ENCODE measurements around the gene TCEANC.
"Not testable (repeated sequence)": the region's sequence is repeated elsewhere in the genome, so short reads cannot be mapped to it uniquely, and the experiment has no call there.

TCEANC gene

DNA sequence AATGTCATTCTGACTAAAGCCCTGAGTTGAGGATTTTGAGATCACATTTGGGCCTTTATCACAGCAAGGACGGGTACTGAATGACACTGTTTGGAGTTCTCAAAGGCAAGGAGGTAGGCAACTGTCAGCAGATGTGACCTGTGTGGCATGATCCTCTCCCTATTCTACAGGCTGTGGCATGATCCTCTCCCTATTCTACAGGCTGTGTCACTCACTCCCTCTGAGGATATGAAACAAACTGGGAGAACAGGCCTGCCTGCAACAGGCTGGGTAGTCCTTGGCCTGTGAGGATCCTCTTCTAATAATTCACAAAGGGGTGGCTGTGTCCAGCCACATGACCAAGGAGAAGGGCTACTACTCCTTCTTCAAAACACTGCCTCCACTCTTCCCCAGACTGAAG, 14.9 kb upstream of the TCEANC start:
- DNase-seq = no peak
- Histone ChIP-seq H3K4me1 (ENCODE audit: control insufficient read depth, insufficient read depth, low read length, poor library complexity, severe bottlenecking) (no peaks in the 10 kb centered on the region), H3K9me3 (ENCODE audit: control insufficient read depth, low read length) (no peaks in the 10 kb centered on the region), H3K4me3 (ENCODE audit: insufficient read depth, low read depth, low read length, poor library complexity, severe bottlenecking) (no peak overlapping the region), H3K27me3 (replicated peaks; ENCODE audit: control insufficient read depth, insufficient read depth, low read length, poor library complexity, severe bottlenecking) (no peaks in the 10 kb centered on the region), H3K27ac (ENCODE audit: insufficient read depth, low read length, poor library complexity, severe bottlenecking) (no peak overlapping the region), H3K36me3 (ENCODE audit: control insufficient read depth, insufficient read depth, low read length) (no peaks in the 10 kb centered on the region)

DNA sequence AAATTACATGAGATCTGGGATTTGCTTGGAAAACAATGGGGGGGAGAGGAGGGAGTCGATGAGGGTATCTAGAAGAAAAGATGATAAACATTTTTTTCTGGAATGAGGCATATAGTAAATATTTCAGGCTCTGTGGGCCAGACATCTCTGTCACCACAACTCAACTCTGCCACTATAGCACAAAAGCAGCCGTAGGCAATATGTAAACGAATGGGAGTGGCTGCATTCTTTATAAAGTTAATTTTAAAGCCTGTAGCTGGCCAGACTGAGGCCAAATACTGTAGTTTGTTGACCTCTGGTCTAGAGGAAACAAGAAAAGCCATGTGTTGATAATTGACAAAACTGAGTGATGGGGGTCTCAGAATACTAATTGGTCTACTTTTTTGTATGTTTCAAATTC, 14.1 kb upstream of the TCEANC start:
- Histone ChIP-seq H3K4me1 (ENCODE audit: control insufficient read depth, insufficient read depth, low read length, poor library complexity, severe bottlenecking) (no peaks in the 10 kb centered on the region), H3K27me3 (replicated peaks; ENCODE audit: control insufficient read depth, insufficient read depth, low read length, poor library complexity, severe bottlenecking) (no peaks in the 10 kb centered on the region), H3K27ac (ENCODE audit: insufficient read depth, low read length, poor library complexity, severe bottlenecking) (no peak overlapping the region), H3K4me3 (ENCODE audit: insufficient read depth, low read depth, low read length, poor library complexity, severe bottlenecking) (no peak overlapping the region), H3K36me3 (ENCODE audit: control insufficient read depth, insufficient read depth, low read length) (no peaks in the 10 kb centered on the region), H3K9me3 (ENCODE audit: control insufficient read depth, low read length) (no peaks in the 10 kb centered on the region)
- no peak for DNase-seq

DNA sequence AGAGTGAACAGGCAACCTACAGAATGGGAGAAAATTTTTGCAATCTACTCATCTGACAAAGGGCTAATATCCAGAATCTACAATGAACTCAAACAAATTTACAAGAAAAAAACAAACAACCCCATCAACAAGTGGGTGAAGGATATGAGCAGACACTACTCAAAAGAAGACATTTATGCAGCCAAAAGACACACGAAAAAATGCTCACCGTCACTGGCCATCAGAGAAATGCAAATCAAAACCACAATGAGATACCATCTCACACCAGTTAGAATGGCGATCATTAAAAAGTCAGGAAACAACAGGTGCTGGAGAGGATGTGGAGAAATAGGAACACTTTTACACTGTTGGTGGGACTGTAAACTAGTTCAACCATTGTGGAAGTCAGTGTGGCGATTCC, 11.3 kb upstream of the TCEANC start:
- not testable (repeated sequence) for H3K4me3 ChIP-seq (ENCODE audit: insufficient read depth, low read depth, low read length, poor library complexity, severe bottlenecking); H3K36me3 ChIP-seq (ENCODE audit: control insufficient read depth, insufficient read depth, low read length); H3K27ac ChIP-seq (ENCODE audit: insufficient read depth, low read length, poor library complexity, severe bottlenecking); H3K27me3 ChIP-seq (replicated peaks; ENCODE audit: control insufficient read depth, insufficient read depth, low read length, poor library complexity, severe bottlenecking); H3K9me3 ChIP-seq (ENCODE audit: control insufficient read depth, low read length); H3K4me1 ChIP-seq (ENCODE audit: control insufficient read depth, insufficient read depth, low read length, poor library complexity, severe bottlenecking); DNase-seq

DNA sequence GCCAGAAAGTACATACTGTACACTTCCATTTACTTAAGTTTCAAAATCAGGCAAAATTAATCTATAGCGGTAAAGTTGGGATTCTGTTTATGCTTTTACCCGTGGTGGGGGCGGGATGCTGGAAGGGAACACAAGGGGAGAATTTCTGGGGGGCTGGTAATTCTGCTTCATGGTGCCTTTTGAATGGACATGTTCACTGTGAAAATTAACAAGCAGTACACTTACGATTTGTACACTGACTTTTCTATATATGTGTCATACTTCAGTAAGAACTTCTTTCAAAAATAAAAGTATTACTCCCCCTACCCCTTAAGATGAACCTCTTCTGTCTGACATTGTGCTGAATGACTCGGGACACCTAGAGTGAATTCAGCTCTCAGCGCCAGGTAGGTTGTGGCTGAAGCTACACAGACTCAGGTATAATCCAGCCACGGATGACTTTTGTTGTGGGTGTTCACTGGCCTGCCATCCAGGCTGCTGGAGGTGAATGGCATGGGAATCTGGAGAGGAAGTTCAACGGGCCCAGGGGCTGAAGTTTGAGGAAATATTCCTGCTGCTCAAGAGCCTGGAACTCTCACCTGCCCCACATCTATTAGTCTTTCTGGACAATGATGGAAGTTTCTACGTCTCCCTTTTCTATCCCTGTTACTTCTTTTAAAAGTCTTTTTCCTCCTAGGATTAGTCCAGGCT, 7.3 kb upstream of the TCEANC start:
- no peaks in the 10 kb centered on the region for H3K27me3 ChIP-seq (replicated peaks; ENCODE audit: control insufficient read depth, insufficient read depth, low read length, poor library complexity, severe bottlenecking)
- H3K4me3 ChIP-seq (ENCODE audit: insufficient read depth, low read depth, low read length, poor library complexity, severe bottlenecking) = no peak overlapping the region
- H3K27ac ChIP-seq (ENCODE audit: insufficient read depth, low read length, poor library complexity, severe bottlenecking) = no peak overlapping the region

DNA sequence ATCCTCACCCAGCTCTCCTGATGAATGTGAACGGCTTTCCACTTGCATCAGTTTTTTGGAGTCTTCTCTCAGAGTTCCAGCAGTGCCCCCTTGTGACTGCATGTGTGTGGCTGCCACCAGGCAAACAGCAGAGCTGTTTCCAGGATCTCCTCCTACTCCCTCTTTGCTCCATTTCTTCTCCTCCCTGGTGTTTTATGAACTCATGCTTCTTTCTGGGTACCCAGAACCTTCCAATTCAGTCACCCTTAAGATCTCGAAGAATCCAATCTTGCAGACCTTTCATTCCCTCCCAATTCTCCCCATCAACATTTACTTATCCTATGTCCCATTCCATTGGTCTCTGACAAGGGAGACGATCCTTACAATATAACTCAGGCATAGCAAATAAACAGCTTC, 6.8 kb upstream of the TCEANC start:
- no peak for DNase-seq
- H3K9me3 ChIP-seq (ENCODE audit: control insufficient read depth, low read length) = no peaks in the 10 kb centered on the region
- no peak overlapping the region for H3K4me3 ChIP-seq (ENCODE audit: insufficient read depth, low read depth, low read length, poor library complexity, severe bottlenecking)
- H3K27ac ChIP-seq (ENCODE audit: insufficient read depth, low read length, poor library complexity, severe bottlenecking) = no peak overlapping the region
- no peaks in the 10 kb centered on the region for H3K4me1 ChIP-seq (ENCODE audit: control insufficient read depth, insufficient read depth, low read length, poor library complexity, severe bottlenecking)
- no peaks in the 10 kb centered on the region for H3K27me3 ChIP-seq (replicated peaks; ENCODE audit: control insufficient read depth, insufficient read depth, low read length, poor library complexity, severe bottlenecking)
- H3K36me3 ChIP-seq (ENCODE audit: control insufficient read depth, insufficient read depth, low read length) = no peaks in the 10 kb centered on the region

More for the DNA sequence above, 7.3 kb upstream of the TCEANC start:
- no peaks in the 10 kb centered on the region for H3K36me3 ChIP-seq (ENCODE audit: control insufficient read depth, insufficient read depth, low read length)
- DNase-seq = no peak
- no peaks in the 10 kb centered on the region for H3K9me3 ChIP-seq (ENCODE audit: control insufficient read depth, low read length)
- H3K4me1 ChIP-seq (ENCODE audit: control insufficient read depth, insufficient read depth, low read length, poor library complexity, severe bottlenecking) = no peaks in the 10 kb centered on the region

DNA sequence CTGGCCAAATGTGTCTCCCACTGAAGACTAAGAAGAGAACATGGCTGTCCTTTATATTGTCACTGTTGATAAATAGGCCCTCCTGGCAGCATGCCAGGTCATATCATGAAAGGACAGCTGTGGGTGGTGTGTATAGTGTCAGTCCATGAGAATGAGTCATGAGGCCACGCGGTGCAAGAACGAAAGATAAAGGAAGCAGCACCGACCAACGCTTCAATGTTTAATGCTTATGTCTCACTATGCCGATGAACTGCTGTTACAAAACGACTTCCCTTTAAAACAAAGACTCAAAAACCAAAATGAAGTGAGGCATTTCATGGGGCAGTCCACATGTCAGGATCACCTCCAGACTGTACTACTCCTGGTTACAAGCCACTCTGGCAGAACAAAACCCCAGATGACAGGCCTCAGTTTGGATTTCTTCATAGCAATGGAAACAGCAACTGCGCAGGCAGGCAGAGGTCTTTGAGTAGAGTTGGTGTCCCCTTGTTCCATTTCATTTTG, 5.2 kb upstream of the TCEANC start:
- no peaks in the 10 kb centered on the region for H3K9me3 ChIP-seq (ENCODE audit: control insufficient read depth, low read length)
- H3K27ac ChIP-seq (ENCODE audit: insufficient read depth, low read length, poor library complexity, severe bottlenecking) = no peak overlapping the region
- H3K4me3 ChIP-seq (ENCODE audit: insufficient read depth, low read depth, low read length, poor library complexity, severe bottlenecking) = no peak overlapping the region
- no peaks in the 10 kb centered on the region for H3K27me3 ChIP-seq (replicated peaks; ENCODE audit: control insufficient read depth, insufficient read depth, low read length, poor library complexity, severe bottlenecking)
- no peaks in the 10 kb centered on the region for H3K4me1 ChIP-seq (ENCODE audit: control insufficient read depth, insufficient read depth, low read length, poor library complexity, severe bottlenecking)
- no peaks in the 10 kb centered on the region for H3K36me3 ChIP-seq (ENCODE audit: control insufficient read depth, insufficient read depth, low read length)
- DNase-seq = peak; percentile 51 to 56 (median 51)

DNA sequence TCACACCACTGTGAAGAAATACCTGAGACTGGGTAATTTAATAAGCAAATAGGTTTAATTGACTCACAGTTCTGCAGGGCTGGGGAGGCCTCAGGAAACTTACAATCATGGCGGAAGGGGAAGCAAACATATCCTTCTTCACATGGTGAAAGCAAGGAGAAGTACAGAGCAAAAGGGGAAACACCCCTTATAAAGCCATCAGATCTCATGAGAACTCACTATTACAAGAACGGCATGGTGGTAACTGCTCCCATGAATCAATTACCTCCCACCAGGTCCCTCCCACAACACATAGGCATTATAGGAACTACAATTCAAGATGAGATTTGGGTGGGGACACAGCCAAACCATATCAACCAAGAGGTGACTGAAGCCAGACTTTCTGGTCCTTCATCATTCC, 4.6 kb upstream of the TCEANC start:
- not testable (repeated sequence) for H3K27ac ChIP-seq (ENCODE audit: insufficient read depth, low read length, poor library complexity, severe bottlenecking)

DNA sequence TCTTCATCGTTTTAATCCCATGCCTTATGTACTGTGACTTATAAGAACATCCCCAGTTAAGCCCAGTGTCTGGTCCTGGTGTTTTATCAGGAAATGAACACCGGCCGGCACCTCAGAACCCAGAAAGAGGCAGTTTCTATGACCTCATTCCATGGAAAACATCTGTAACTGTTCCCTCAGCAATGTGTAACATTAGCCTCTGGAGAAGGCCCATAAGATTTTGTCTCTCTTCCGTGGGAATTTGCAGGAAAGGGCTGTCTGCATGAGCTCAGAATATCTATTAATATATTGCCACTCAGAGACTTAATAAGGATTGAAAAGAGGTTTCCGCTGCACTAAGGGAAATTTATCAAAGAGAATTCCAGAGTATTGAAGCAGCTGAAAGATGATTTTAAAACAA, 3.1 kb upstream of the TCEANC start:
- Histone ChIP-seq H3K36me3 (ENCODE audit: control insufficient read depth, insufficient read depth, low read length) (no peaks in the 10 kb centered on the region), H3K4me1 (ENCODE audit: control insufficient read depth, insufficient read depth, low read length, poor library complexity, severe bottlenecking) (no peaks in the 10 kb centered on the region), H3K27me3 (replicated peaks; ENCODE audit: control insufficient read depth, insufficient read depth, low read length, poor library complexity, severe bottlenecking) (no peaks in the 10 kb centered on the region), H3K27ac (ENCODE audit: insufficient read depth, low read length, poor library complexity, severe bottlenecking) (no peak overlapping the region), H3K9me3 (ENCODE audit: control insufficient read depth, low read length) (no peaks in the 10 kb centered on the region), H3K4me3 (ENCODE audit: insufficient read depth, low read depth, low read length, poor library complexity, severe bottlenecking) (no peak overlapping the region)
- no peak for DNase-seq

More for the DNA sequence above, 4.6 kb upstream of the TCEANC start:
- H3K4me1 ChIP-seq (ENCODE audit: control insufficient read depth, insufficient read depth, low read length, poor library complexity, severe bottlenecking); H3K36me3 ChIP-seq (ENCODE audit: control insufficient read depth, insufficient read depth, low read length); DNase-seq; H3K4me3 ChIP-seq (ENCODE audit: insufficient read depth, low read depth, low read length, poor library complexity, severe bottlenecking); H3K27me3 ChIP-seq (replicated peaks; ENCODE audit: control insufficient read depth, insufficient read depth, low read length, poor library complexity, severe bottlenecking); H3K9me3 ChIP-seq (ENCODE audit: control insufficient read depth, low read length): not testable (repeated sequence)

DNA sequence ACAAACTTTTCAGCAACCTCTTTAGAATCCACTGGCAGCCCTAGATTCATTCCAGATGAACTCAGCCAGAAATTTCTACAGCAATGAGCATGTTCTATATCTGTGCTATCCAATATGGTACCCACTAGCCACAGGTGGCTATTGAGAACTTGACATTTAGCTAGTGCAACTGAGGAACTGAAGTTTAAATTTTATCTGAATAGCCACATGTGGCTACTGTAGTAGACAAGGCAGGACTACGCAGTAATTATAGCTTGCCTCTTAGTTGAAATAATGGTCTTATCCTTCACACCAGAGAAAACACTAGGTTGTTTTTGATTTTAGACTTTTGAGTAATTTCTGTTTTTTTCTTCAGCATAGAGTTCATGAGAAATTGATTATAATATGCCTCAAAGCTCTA, 2.6 kb upstream of the TCEANC start:
- DNase-seq = no peak
- H3K4me1 ChIP-seq (ENCODE audit: control insufficient read depth, insufficient read depth, low read length, poor library complexity, severe bottlenecking) = no peaks in the 10 kb centered on the region
- H3K27me3 ChIP-seq (replicated peaks; ENCODE audit: control insufficient read depth, insufficient read depth, low read length, poor library complexity, severe bottlenecking) = no peaks in the 10 kb centered on the region
- H3K4me3 ChIP-seq (ENCODE audit: insufficient read depth, low read depth, low read length, poor library complexity, severe bottlenecking) = no peak overlapping the region
- H3K27ac ChIP-seq (ENCODE audit: insufficient read depth, low read length, poor library complexity, severe bottlenecking) = no peak overlapping the region
- no peaks in the 10 kb centered on the region for H3K36me3 ChIP-seq (ENCODE audit: control insufficient read depth, insufficient read depth, low read length)
- no peaks in the 10 kb centered on the region for H3K9me3 ChIP-seq (ENCODE audit: control insufficient read depth, low read length)

DNA sequence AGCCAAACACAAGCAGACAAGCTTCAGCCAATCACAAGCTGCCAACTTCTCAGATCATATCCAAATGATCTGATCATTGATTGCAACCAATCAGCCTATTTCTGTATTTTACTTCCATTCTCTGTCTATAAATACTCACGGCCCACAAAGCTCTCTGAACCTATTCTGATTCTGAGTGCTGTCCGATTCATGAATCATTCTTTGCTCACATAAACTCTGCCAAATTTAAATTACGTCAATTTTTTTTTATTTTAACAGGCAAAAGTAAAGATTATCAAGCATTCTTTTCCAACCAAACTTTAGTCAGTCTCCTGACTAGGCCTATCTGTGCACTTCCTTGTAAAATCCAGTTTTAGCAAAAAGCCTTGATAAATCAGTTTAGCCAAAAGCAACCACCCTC, 1.8 kb upstream of the TCEANC start:
- Histone ChIP-seq H3K36me3 (ENCODE audit: control insufficient read depth, insufficient read depth, low read length) (peaks cover 7% of the 10 kb centered on the region), H3K27ac (ENCODE audit: insufficient read depth, low read length, poor library complexity, severe bottlenecking) (no peak overlapping the region), H3K9me3 (ENCODE audit: control insufficient read depth, low read length) (no peaks in the 10 kb centered on the region), H3K27me3 (replicated peaks; ENCODE audit: control insufficient read depth, insufficient read depth, low read length, poor library complexity, severe bottlenecking) (no peaks in the 10 kb centered on the region), H3K4me1 (ENCODE audit: control insufficient read depth, insufficient read depth, low read length, poor library complexity, severe bottlenecking) (no peaks in the 10 kb centered on the region), H3K4me3 (ENCODE audit: insufficient read depth, low read depth, low read length, poor library complexity, severe bottlenecking) (no peak overlapping the region)
- no peak for DNase-seq

Measured in effector memory CD4-positive, alpha-beta T cell (primary cell).